Smooth muscle cell (in vitro differentiated cells): Measurements from ENCODE around the gene KLHDC4. TPM values are rescaled to one million over a fixed set of nuclear protein-coding genes. Genes with fewer than 3 reads are reported as not detected.

Source experiments
- DNase-seq: peaks from one replicate; lab custom pipeline; 2025; ENCODE audit not compliant: unreplicated experiment; lab: John Stamatoyannopoulos, UW
- H2AFZ ChIP-seq: fragments of 200-600 bp; sonication (generic); 2 replicates; pipeline ENCODE4 v1.6.0; 2016; ENCODE audit warnings: antibody characterized with exemption, low read depth, mild to moderate bottlenecking
- H3F3A ChIP-seq: fragments of 200-600 bp; sonication (generic); 2 replicates; pipeline ENCODE4 v1.6.0; 2017; ENCODE audit warnings: antibody characterized with exemption, low read depth
- H3K27ac ChIP-seq: fragments of 200-600 bp; sonication (generic); 2 replicates; pipeline ENCODE4 v1.5.1; 2016; ENCODE audit warnings: low read depth, mild to moderate bottlenecking
- H3K27me3 ChIP-seq: fragments of 200-600 bp; sonication (generic); 2 replicates; pipeline ENCODE4 v1.6.1; 2016; ENCODE audit warnings: low read depth, mild to moderate bottlenecking
- H3K36me3 ChIP-seq: fragments of 200-600 bp; sonication (generic); 2 replicates; pipeline ENCODE4 v1.5.1; 2016; ENCODE audit warnings: low read depth
- H3K4me1 ChIP-seq: fragments of 200-600 bp; sonication (generic); 2 replicates; pipeline ENCODE4 v1.5.1; 2016; ENCODE audit warnings: low read depth
- H3K4me2 ChIP-seq: fragments of 200-600 bp; sonication (generic); 2 replicates; pipeline ENCODE4 v1.6.0; 2016; ENCODE audit warnings: mild to moderate bottlenecking
- H3K4me3 ChIP-seq: fragments of 200-600 bp; sonication (generic); 2 replicates; pipeline ENCODE4 v1.5.1; 2016; ENCODE audit warnings: mild to moderate bottlenecking
- H3K79me2 ChIP-seq: fragments of 200-600 bp; sonication (generic); 2 replicates; pipeline ENCODE4 v1.6.0; 2016; ENCODE audit warnings: low read depth, mild to moderate bottlenecking
- H3K9ac ChIP-seq: fragments of 200-600 bp; sonication (generic); 2 replicates; pipeline ENCODE4 v1.6.0; 2016; ENCODE audit warnings: low read depth
- H3K9me3 ChIP-seq: fragments of 200-600 bp; sonication (generic); replicated peaks from 2 replicates; pipeline ENCODE4 v1.5.1; 2016; ENCODE audit warnings: low read depth
- H4K20me1 ChIP-seq: fragments of 200-600 bp; sonication (generic); 2 replicates; pipeline ENCODE4 v1.6.0; 2016; ENCODE audit warnings: low read depth
- CTCF ChIP-seq: fragments of 200-600 bp; sonication (generic); IDR thresholded peaks from 2 replicates; pipeline ENCODE4 v1.5.1; 2017; ENCODE audit warnings: borderline replicate concordance, mild to moderate bottlenecking, antibody characterized with exemption; ENCODE audit not compliant: insufficient read depth, poor library complexity, severe bottlenecking
- WGBS: methylation state at CpG from one replicate; pipeline ENCODE4 v1.1.7; 2016; ENCODE audit warnings: low lambda C conversion rate; 5-methylcytosine and 5-hydroxymethylcytosine counted together
- polyA plus RNA-seq: library from polyadenylated mRNA; unstranded; fragments of >200 nt; fragmentation: Nextera tagmentation; extraction: Ambion mirVana; gene quantifications from 2 replicates; pipeline ENCODE4 v1.2.1, GENCODE V29; 2016
- total RNA-seq: library from RNA; depleted of rRNA; stranded (reverse); fragments of >200 nt; gene quantifications from 2 replicates; pipeline ENCODE4 v1.2.3, GENCODE V29; 2014

Gene KLHDC4
- total and polyA plus RNA-seq, 2 experiments from 2014 or later, result 6.0 to 6.7 TPM

- Histone ChIP-seq H3K27ac (no peak overlapping the region), H3K4me2 (no peak overlapping the region), H3K9ac (no peak overlapping the region), H3K79me2 (no peaks in the 10 kb centered on the region), H3K36me3 (no peaks in the 10 kb centered on the region), H3K4me3 (no peak overlapping the region), H4K20me1 (peaks cover 4% of the 10 kb centered on the region), H3K9me3 (no peaks in the 10 kb centered on the region), H3F3A (no peaks in the 10 kb centered on the region), H3K27me3 (no peaks in the 10 kb centered on the region), H2AFZ (no peak overlapping the region), H3K4me1 (peaks cover 3% of the 10 kb centered on the region)
- no peak for DNase-seq
- WGBS, result 95% methylated on average over 11 of the region's 11 CpGs
- TF ChIP-seq CTCF, result no peak
These were observed 64.7 kb downstream of the KLHDC4 start for GRCh38 chr16:87701078-87701460.

- Histone ChIP-seq H3F3A (no peaks in the 10 kb centered on the region), H3K79me2 (no peaks in the 10 kb centered on the region), H3K36me3 (no peaks in the 10 kb centered on the region), H4K20me1 (peaks cover 4% of the 10 kb centered on the region), H3K4me1 (peaks cover 2% of the 10 kb centered on the region), H3K9ac (no peak overlapping the region), H3K27ac (no peak overlapping the region), H3K27me3 (no peaks in the 10 kb centered on the region), H3K9me3 (no peaks in the 10 kb centered on the region), H2AFZ (no peak overlapping the region), H3K4me2 (no peak overlapping the region), H3K4me3 (no peak overlapping the region)
- TF ChIP-seq CTCF, result no peak
- WGBS, result 96% methylated on average over 10 of the region's 19 CpGs
- no peak for DNase-seq
These were observed 65.2 kb downstream of the KLHDC4 start for GRCh38 chr16:87700406-87701077.

GRCh38 chr16:87698676-87699199 is 67.0 kb downstream of the KLHDC4 start:
- H3K36me3 ChIP-seq, result no peaks in the 10 kb centered on the region
- 95% methylated on average over 20 of the region's 20 CpGs for WGBS
- H3K79me2 ChIP-seq, result no peaks in the 10 kb centered on the region
- H3K27ac ChIP-seq, result no peak overlapping the region
- no peak for TF ChIP-seq CTCF
- DNase-seq, result no peak
- no peak overlapping the region for H2AFZ ChIP-seq
- H4K20me1 ChIP-seq, result no peaks in the 10 kb centered on the region
- no peak overlapping the region for H3K4me2 ChIP-seq
- H3F3A ChIP-seq, result no peaks in the 10 kb centered on the region
- no peaks in the 10 kb centered on the region for H3K27me3 ChIP-seq
- H3K9ac ChIP-seq, result no peak overlapping the region
- H3K9me3 ChIP-seq, result no peaks in the 10 kb centered on the region
- H3K4me1 ChIP-seq, result no peaks in the 10 kb centered on the region
- H3K4me3 ChIP-seq, result no peak overlapping the region

- Histone ChIP-seq H3K27me3 (no peaks in the 10 kb centered on the region), H3K9ac (no peak overlapping the region), H3K4me1 (no peaks in the 10 kb centered on the region), H3K4me3 (no peak overlapping the region), H3K4me2 (no peak overlapping the region), H2AFZ (no peak overlapping the region), H3K9me3 (no peaks in the 10 kb centered on the region), H3F3A (no peaks in the 10 kb centered on the region), H4K20me1 (no peaks in the 10 kb centered on the region), H3K79me2 (no peaks in the 10 kb centered on the region), H3K36me3 (no peaks in the 10 kb centered on the region), H3K27ac (no peak overlapping the region)
- DNase-seq, result no peak
- TF ChIP-seq CTCF, result no peak
- WGBS, result 93% methylated on average over 7 of the region's 7 CpGs
These were observed 67.5 kb downstream of the KLHDC4 start for GRCh38 chr16:87698241-87698640.
